HepG2 (cell line): ENCODE measurements around the gene CYP2W1. TPM values are rescaled to one million over a fixed set of nuclear protein-coding genes. Genes with fewer than 3 reads are reported as not detected.

Experiments
- CCDC6 ChIP-seq: sonication (generic); formaldehyde crosslinking; IDR thresholded peaks from 2 replicates; pipeline ENCODE4 v1.8.1; 2022; ENCODE audit warnings: mild to moderate bottlenecking, missing genetic modification reagents, moderate library complexity
- CHD4 ChIP-seq: fragments of 200-600 bp; sonication (generic); IDR thresholded peaks from 2 replicates; pipeline ENCODE4 v1.7.0; 2017; ENCODE audit warnings: mild to moderate bottlenecking, low read length, borderline replicate concordance
- CSRNP1 ChIP-seq: sonication (generic); formaldehyde crosslinking; IDR thresholded peaks from 2 replicates; pipeline ENCODE4 v1.8.1; 2023; ENCODE audit warnings: mild to moderate bottlenecking, missing genetic modification reagents
- FOXP1 ChIP-seq, 2 experiments: fragments of 450-650 bp in 1 of 2; IDR thresholded peaks; 2 replicates each; pipeline ENCODE4 v1.6.1; 2017 to 2018; ENCODE audit warnings: antibody characterized with exemption in 1 of 2
- FOXP4 ChIP-seq: sonication (generic); formaldehyde crosslinking; IDR thresholded peaks from 2 replicates; pipeline ENCODE4 v1.4.0; 2020; ENCODE audit warnings: missing genetic modification reagents
- HBP1 ChIP-seq: IDR thresholded peaks from 2 replicates; pipeline ENCODE4 v1.6.1; 2016; ENCODE audit warnings: low read depth, control low read depth
- MIER3 ChIP-seq: IDR thresholded peaks from 2 replicates; pipeline ENCODE4 v1.6.1; 2016; ENCODE audit warnings: missing compliant biosample characterization, borderline replicate concordance
- NCOA2 ChIP-seq: sonication (generic); formaldehyde crosslinking; IDR thresholded peaks from 2 replicates; pipeline ENCODE4 v1.8.0; 2022; ENCODE audit warnings: inconsistent platforms
- NR2C2 ChIP-seq: sonication (generic); formaldehyde crosslinking; IDR thresholded peaks from 2 replicates; pipeline ENCODE4 v1.4.0; 2020; ENCODE audit warnings: missing genetic modification reagents, mild to moderate bottlenecking, moderate library complexity, borderline replicate concordance
- PAF1 ChIP-seq: IDR thresholded peaks from 2 replicates; pipeline ENCODE4 v1.6.1; 2016; ENCODE audit warnings: missing genetic modification reagents, missing compliant biosample characterization
- SIN3A ChIP-seq: IDR thresholded peaks from 2 replicates; pipeline ENCODE4 v1.6.1; 2011; ENCODE audit warnings: low read depth, mild to moderate bottlenecking, control low read depth, low read length, borderline replicate concordance
- SIX1 ChIP-seq: sonication (generic); formaldehyde crosslinking; IDR thresholded peaks from 2 replicates; pipeline ENCODE4 v1.4.0; 2020; ENCODE audit warnings: missing genetic modification reagents, borderline replicate concordance
- SRSF1 ChIP-seq: fragments of 200-400 bp; formaldehyde crosslinking; optimal IDR thresholded peaks from 2 replicates; pipeline ENCODE3; 2017; ENCODE audit warnings: mild to moderate bottlenecking, low read depth, low read length, moderate library complexity
- THAP7 ChIP-seq: sonication (generic); formaldehyde crosslinking; IDR thresholded peaks from 2 replicates; pipeline ENCODE4 v1.8.1; 2023; ENCODE audit warnings: mild to moderate bottlenecking, missing genetic modification reagents
- ZBTB38 ChIP-seq: sonication (generic); formaldehyde crosslinking; IDR thresholded peaks from 2 replicates; pipeline ENCODE4 v1.5.1; 2020; ENCODE audit warnings: mild to moderate bottlenecking, missing genetic modification reagents
- ZNF343 ChIP-seq: sonication (generic); formaldehyde crosslinking; IDR thresholded peaks from 2 replicates; pipeline ENCODE4 v1.4.0; 2020; ENCODE audit warnings: mild to moderate bottlenecking, missing genetic modification reagents
- ZNF362 ChIP-seq: sonication (generic); formaldehyde crosslinking; IDR thresholded peaks from 2 replicates; pipeline ENCODE4 v1.4.0; 2020; ENCODE audit warnings: missing genetic modification reagents, mild to moderate bottlenecking, borderline replicate concordance
- ZNF446 ChIP-seq: sonication (generic); formaldehyde crosslinking; IDR thresholded peaks from 2 replicates; pipeline ENCODE4 v1.5.0; 2020; ENCODE audit warnings: mild to moderate bottlenecking, missing genetic modification reagents
- ZNF598 ChIP-seq: sonication (generic); formaldehyde crosslinking; IDR thresholded peaks from 2 replicates; pipeline ENCODE4 v1.5.1; 2020; ENCODE audit warnings: mild to moderate bottlenecking, missing genetic modification reagents, borderline replicate concordance
- ZNF816 ChIP-seq: sonication (generic); formaldehyde crosslinking; IDR thresholded peaks from 2 replicates; pipeline ENCODE4 v1.8.0; 2022; ENCODE audit warnings: missing genetic modification reagents, mild to moderate bottlenecking, borderline replicate concordance
- ZNF841 ChIP-seq: sonication (generic); formaldehyde crosslinking; IDR thresholded peaks from 2 replicates; pipeline ENCODE4 v1.8.1; 2023; ENCODE audit warnings: missing genetic modification reagents, borderline replicate concordance
- polyA plus RNA-seq, 8 experiments: library from polyadenylated mRNA; depleted of rRNA in 3 of 8; stranded (reverse) in 7 of 8; unstranded in 1 of 8; fragments of >200 nt; fragmentation: Illumina TruSeq in 4 of 8; extraction: Trizol in 4 of 8; gene quantifications; 2 replicates each; pipeline versions ENCODE4 v1.2.1 to v1.2.3, GENCODE V29; 2011 to 2016; ENCODE audit warnings: low read depth in 4 of 8, missing spikeins in 1 of 8, mixed read lengths in 1 of 8; ENCODE audit not compliant: insufficient read depth in 1 of 8
- total RNA-seq, 5 experiments: library from RNA; depleted of rRNA; stranded (reverse); fragments of >200 nt; fragmentation: Illumina TruSeq; extraction: Trizol; gene quantifications; 2 replicates each; pipeline ENCODE4 v1.2.3, GENCODE V29; 2016; ENCODE audit warnings: low read depth in 1 of 5

The CYP2W1 gene
- total and polyA plus RNA-seq, 2 of the 13 experiments (the other 11 are each of a cell fraction or from before 2014, with no cell fraction given) = 19.5 to 31.7 TPM

- TF ChIP-seq SIX1 (CRISPR knock-in tag) = peak; percentile 7; the same call in 1 of the 2 replicates
- TF ChIP-seq NR2C2 (CRISPR knock-in tag) = peak; percentile 97
- peak; percentile 64; the same call in 1 of the 2 replicates for TF ChIP-seq ZNF362 (CRISPR knock-in tag)
- peak; percentile 98 for TF ChIP-seq ZBTB38 (CRISPR knock-in tag)
- no peak for TF ChIP-seq SRSF1
- TF ChIP-seq ZNF343 = peak; percentile 80
- peak; percentile 83; the same call in 1 of the 2 replicates for TF ChIP-seq CHD4
- no peak for TF ChIP-seq CSRNP1
- TF ChIP-seq HBP1 (CRISPR knock-in tag) = no peak; the same call in 1 of the 2 replicates
- no peak for TF ChIP-seq ZNF841 (CRISPR knock-in tag)
- no peak for TF ChIP-seq THAP7 (CRISPR knock-in tag)
- peak; percentile 64 for TF ChIP-seq NCOA2 (CRISPR knock-in tag)
- TF ChIP-seq CCDC6 = peak; percentile 91
- no peak for TF ChIP-seq FOXP1 (IDR thresholded peaks at IDR 0.05)
- TF ChIP-seq FOXP1 (CRISPR knock-in tag; IDR thresholded peaks at IDR 0.05) = no peak; the same call in 1 of the 2 replicates
- TF ChIP-seq MIER3 (CRISPR knock-in tag) = peak; percentile 92; the same call in 1 of the 2 replicates
- TF ChIP-seq SIN3A = no peak
- no peak; the same call in 1 of the 2 replicates for TF ChIP-seq ZNF816 (CRISPR knock-in tag)
- no peak for TF ChIP-seq ZNF446 (CRISPR knock-in tag)
- peak; percentile 58 for TF ChIP-seq FOXP4 (CRISPR knock-in tag)
- peak; percentile 68; the same call in 1 of the 2 replicates for TF ChIP-seq PAF1
- TF ChIP-seq ZNF598 (CRISPR knock-in tag) = 0 out of 2 replicates have a peak, but pooled peaks have one; percentile 58
Measured at GRCh38 chr7:992709-993607, 10.0 kb downstream of the CYP2W1 start (continued).
